ENCODE data around the gene DEFB123. TPM values are rescaled to one million over a fixed set of nuclear protein-coding genes. Genes with fewer than 3 reads are reported as not detected.

DEFB123 gene
- total RNA-seq (not detected), polyA plus RNA-seq (not detected), total RNA-seq (not detected)

GRCh38 chr20:31440012-31440659 is at the start of gene DEFB123:
Gene DEFB123, plus strand, starts transcription at chr20:31440632. Its CDS starts 67 bp downstream, at chr20:31440699.
- Mint-ChIP-seq H3K4me1 (peaks cover 0 to 4% (median 0%) of the 10 kb centered on the region in 7 donors), H3K4me3 (no peak within 1 kb of the TSS), H3K36me3 (no peaks in the 10 kb centered on the region), H3K9me3 (peaks cover 0 to 2% (median 0%) of the 10 kb centered on the region in 11 donors), H3K27ac (no peak within 1 kb of the TSS), H3K27me3 (peaks cover 0 to 18% (median 13%) of the 10 kb centered on the region in 5 donors)
- no peaks in the 10 kb centered on the region for H3K4me1 ChIP-seq (ENCODE audit: control insufficient read depth in 2 of 2, insufficient read depth in 2 of 2, low read length in 2 of 2)
- CTCF ChIA-PET, result no interaction called here
- DNase-seq, result no peak
- ATAC-seq, result no peak
- no peaks in the 10 kb centered on the region for H3K9me3 ChIP-seq (ENCODE audit: control insufficient read depth in 2 of 3, low read length in 3 of 3)
- intact Hi-C loops (cut with micrococcal nuclease), result no loop called here
- H3K27me3 ChIP-seq (ENCODE audit: control insufficient read depth in 2 of 2, insufficient read depth in 2 of 2, low read length in 2 of 2), result no peaks in the 10 kb centered on the region
- no peaks in the 10 kb centered on the region for H3K36me3 ChIP-seq (ENCODE audit: control insufficient read depth in 2 of 3, insufficient read depth in 3 of 3, low read length in 3 of 3)
- POLR2A ChIA-PET, result no interaction called here
- no peak within 1 kb of the TSS for H3K4me3 ChIP-seq (ENCODE audit: low read length)
- no peak within 1 kb of the TSS for H3K27ac ChIP-seq (ENCODE audit: low read depth, low read length)

- ATAC-seq, result no peak
- Mint-ChIP-seq H3K4me3 (no peak overlapping the region), H3K36me3 (no peaks in the 10 kb centered on the region), H3K27me3 (peaks cover 0 to 44% (median 34%) of the 10 kb centered on the region in 5 donors), H3K27ac (no peak overlapping the region), H3K9me3 (peaks cover 0 to 2% (median 0%) of the 10 kb centered on the region in 11 donors), H3K4me1 (no peaks in the 10 kb centered on the region)
- Histone ChIP-seq H3K9me3 (ENCODE audit: control insufficient read depth in 2 of 3, low read length in 3 of 3) (no peaks in the 10 kb centered on the region), H3K27me3 (ENCODE audit: control insufficient read depth in 2 of 2, insufficient read depth in 2 of 2, low read length in 2 of 2) (no peaks in the 10 kb centered on the region), H3K4me1 (ENCODE audit: control insufficient read depth in 2 of 2, insufficient read depth in 2 of 2, low read length in 2 of 2) (no peaks in the 10 kb centered on the region), H3K36me3 (ENCODE audit: control insufficient read depth in 2 of 3, insufficient read depth in 3 of 3, low read length in 3 of 3) (no peaks in the 10 kb centered on the region), H3K27ac (ENCODE audit: low read depth, low read length) (no peak overlapping the region), H3K4me3 (ENCODE audit: low read length) (no peak overlapping the region)
- DNase-seq, result no peak
- intact Hi-C loops (cut with micrococcal nuclease), result no loop called here
- ChIA-PET CTCF (no interaction called here), POLR2A (no interaction called here)
Observed at GRCh38 chr20:31392836-31393235, 47.6 kb upstream of the DEFB123 start.

- ChIA-PET CTCF (no interaction called here), POLR2A (no interaction called here)
- Mint-ChIP-seq H3K9me3 (peaks cover 0 to 2% (median 0%) of the 10 kb centered on the region in 11 donors), H3K36me3 (no peaks in the 10 kb centered on the region), H3K27ac (no peak overlapping the region), H3K27me3 (peaks cover 0 to 36% (median 24%) of the 10 kb centered on the region in 5 donors), H3K4me3 (no peak overlapping the region), H3K4me1 (no peaks in the 10 kb centered on the region)
- Histone ChIP-seq H3K9me3 (ENCODE audit: control insufficient read depth in 2 of 3, low read length in 3 of 3) (no peaks in the 10 kb centered on the region), H3K27ac (ENCODE audit: low read depth, low read length) (no peak overlapping the region), H3K4me3 (ENCODE audit: low read length) (no peak overlapping the region), H3K36me3 (ENCODE audit: control insufficient read depth in 2 of 3, insufficient read depth in 3 of 3, low read length in 3 of 3) (no peaks in the 10 kb centered on the region), H3K4me1 (ENCODE audit: control insufficient read depth in 2 of 2, insufficient read depth in 2 of 2, low read length in 2 of 2) (no peaks in the 10 kb centered on the region), H3K27me3 (ENCODE audit: control insufficient read depth in 2 of 2, insufficient read depth in 2 of 2, low read length in 2 of 2) (no peaks in the 10 kb centered on the region)
- intact Hi-C loops (cut with micrococcal nuclease), result no loop called here
- DNase-seq (no peak), ATAC-seq (no peak)
Observed at GRCh38 chr20:31394900-31395299, 45.5 kb upstream of the DEFB123 start.

GRCh38 chr20:31403886-31404285 is 36.5 kb upstream of the DEFB123 start:
- H3K27ac Mint-ChIP-seq, result no peak overlapping the region
- POLR2A ChIA-PET, result no interaction called here
- DNase-seq (no peak), ATAC-seq (no peak)
- H3K9me3 ChIP-seq (ENCODE audit: control insufficient read depth in 2 of 3, low read length in 3 of 3), result no peaks in the 10 kb centered on the region
- no peaks in the 10 kb centered on the region for H3K27me3 ChIP-seq (ENCODE audit: control insufficient read depth in 2 of 2, insufficient read depth in 2 of 2, low read length in 2 of 2)
- no peak overlapping the region for H3K4me3 ChIP-seq (ENCODE audit: low read length)
- H3K36me3 ChIP-seq (ENCODE audit: control insufficient read depth in 2 of 3, insufficient read depth in 3 of 3, low read length in 3 of 3), result no peaks in the 10 kb centered on the region
- H3K4me3 Mint-ChIP-seq, result no peak overlapping the region
- peaks cover 0 to 5% (median 0%) of the 10 kb centered on the region in 11 donors for H3K9me3 Mint-ChIP-seq
- no peaks in the 10 kb centered on the region for H3K4me1 ChIP-seq (ENCODE audit: control insufficient read depth in 2 of 2, insufficient read depth in 2 of 2, low read length in 2 of 2)
- H3K36me3 Mint-ChIP-seq, result no peaks in the 10 kb centered on the region
- H3K27me3 Mint-ChIP-seq, result peaks cover 0 to 29% (median 15%) of the 10 kb centered on the region in 5 donors
- intact Hi-C loops (cut with micrococcal nuclease), result no loop called here
- CTCF ChIA-PET, result no interaction called here
- no peaks in the 10 kb centered on the region for H3K4me1 Mint-ChIP-seq
- no peak overlapping the region for H3K27ac ChIP-seq (ENCODE audit: low read depth, low read length)

- no peaks in the 10 kb centered on the region for H3K36me3 Mint-ChIP-seq
- peaks cover 0 to 1% (median 0%) of the 10 kb centered on the region in 7 donors for H3K4me1 Mint-ChIP-seq
- no peaks in the 10 kb centered on the region for H3K9me3 ChIP-seq (ENCODE audit: control insufficient read depth in 2 of 3, low read length in 3 of 3)
- H3K4me3 ChIP-seq (ENCODE audit: low read length), result no peak within 1 kb of the TSS
- no peaks in the 10 kb centered on the region for H3K36me3 ChIP-seq (ENCODE audit: control insufficient read depth in 2 of 3, insufficient read depth in 3 of 3, low read length in 3 of 3)
- H3K9me3 Mint-ChIP-seq, result peaks cover 0 to 5% (median 0%) of the 10 kb centered on the region in 11 donors
- no peak within 1 kb of the TSS for H3K4me3 Mint-ChIP-seq
- CTCF ChIA-PET, result no interaction called here
- H3K27ac ChIP-seq (ENCODE audit: low read depth, low read length), result no peak within 1 kb of the TSS
- POLR2A ChIA-PET, result no interaction called here
- H3K27ac Mint-ChIP-seq, result no peak within 1 kb of the TSS
- intact Hi-C loops (cut with micrococcal nuclease), result no loop called here
- ATAC-seq (no peak), DNase-seq (no peak)
- no peaks in the 10 kb centered on the region for H3K4me1 ChIP-seq (ENCODE audit: control insufficient read depth in 2 of 2, insufficient read depth in 2 of 2, low read length in 2 of 2)
- no peaks in the 10 kb centered on the region for H3K27me3 ChIP-seq (ENCODE audit: control insufficient read depth in 2 of 2, insufficient read depth in 2 of 2, low read length in 2 of 2)
- H3K27me3 Mint-ChIP-seq, result peaks cover 0 to 35% (median 13%) of the 10 kb centered on the region in 5 donors
Observed at GRCh38 chr20:31406115-31406514, 34.3 kb upstream of the DEFB123 start, which contains the start of gene DEFB121. Gene DEFB121, minus strand, starts transcription at chr20:31406215. Its CDS starts 63 bp downstream, at chr20:31406152.

GRCh38 chr20:31410011-31410410 is 30.4 kb upstream of the DEFB123 start:
- Mint-ChIP-seq H3K36me3 (no peaks in the 10 kb centered on the region), H3K4me1 (peaks cover 0 to 1% (median 0%) of the 10 kb centered on the region in 7 donors), H3K27me3 (peaks cover 0 to 40% (median 30%) of the 10 kb centered on the region in 5 donors), H3K9me3 (peaks cover 0 to 5% (median 0%) of the 10 kb centered on the region in 11 donors), H3K4me3 (no peak overlapping the region), H3K27ac (no peak overlapping the region)
- Histone ChIP-seq H3K27ac (ENCODE audit: low read depth, low read length) (no peak overlapping the region), H3K36me3 (ENCODE audit: control insufficient read depth in 2 of 3, insufficient read depth in 3 of 3, low read length in 3 of 3) (no peaks in the 10 kb centered on the region), H3K9me3 (ENCODE audit: control insufficient read depth in 2 of 3, low read length in 3 of 3) (no peaks in the 10 kb centered on the region), H3K4me3 (ENCODE audit: low read length) (no peak overlapping the region), H3K27me3 (ENCODE audit: control insufficient read depth in 2 of 2, insufficient read depth in 2 of 2, low read length in 2 of 2) (no peaks in the 10 kb centered on the region), H3K4me1 (ENCODE audit: control insufficient read depth in 2 of 2, insufficient read depth in 2 of 2, low read length in 2 of 2) (no peaks in the 10 kb centered on the region)
- ChIA-PET POLR2A (no interaction called here), CTCF (no interaction called here)
- ATAC-seq (no peak), DNase-seq (no peak)
- intact Hi-C loops (cut with micrococcal nuclease), result no loop called here

GRCh38 chr20:31414381-31414780 is 26.1 kb upstream of the DEFB123 start:
- intact Hi-C loops (cut with micrococcal nuclease), result no loop called here
- POLR2A ChIA-PET, result no interaction called here
- Histone ChIP-seq H3K4me1 (ENCODE audit: control insufficient read depth in 2 of 2, insufficient read depth in 2 of 2, low read length in 2 of 2) (no peaks in the 10 kb centered on the region), H3K36me3 (ENCODE audit: control insufficient read depth in 2 of 3, insufficient read depth in 3 of 3, low read length in 3 of 3) (no peaks in the 10 kb centered on the region), H3K27ac (ENCODE audit: low read depth, low read length) (no peak overlapping the region), H3K27me3 (ENCODE audit: control insufficient read depth in 2 of 2, insufficient read depth in 2 of 2, low read length in 2 of 2) (no peaks in the 10 kb centered on the region), H3K9me3 (ENCODE audit: control insufficient read depth in 2 of 3, low read length in 3 of 3) (no peaks in the 10 kb centered on the region), H3K4me3 (ENCODE audit: low read length) (no peak overlapping the region)
- no peak overlapping the region for H3K4me3 Mint-ChIP-seq
- CTCF ChIA-PET, result interaction anchor here (0.9 kb wide), 1 partner anchor 89 kb away, joined by 7 read pairs; no protein-coding TSS in a partner anchor
- peaks cover 0 to 14% (median 0%) of the 10 kb centered on the region in 11 donors for H3K9me3 Mint-ChIP-seq
- ATAC-seq (no peak), DNase-seq (no peak)
- no peak overlapping the region for H3K27ac Mint-ChIP-seq
- no peaks in the 10 kb centered on the region for H3K36me3 Mint-ChIP-seq
- peaks cover 0 to 1% (median 0%) of the 10 kb centered on the region in 7 donors for H3K4me1 Mint-ChIP-seq
- peaks cover 0 to 41% (median 26%) of the 10 kb centered on the region in 5 donors for H3K27me3 Mint-ChIP-seq
